Testis (tissue), 3 donors: ENCODE data around the gene LRPAP1. TPM values are rescaled to one million over a fixed set of nuclear protein-coding genes. Genes with fewer than 3 reads are reported as not detected.

ENCODE experiments used
- DNase-seq: peaks from one replicate; pipeline ENCODE4 v3.0.0-alpha.2; 2019
- H3K27ac ChIP-seq, 2 donors: fragments of 200-600 bp; sonication (generic); one replicate each; pipeline ENCODE4 v1.5.1; 2019
- H3K27me3 ChIP-seq: fragments of 200-600 bp; sonication (generic); one replicate; pipeline ENCODE4 v1.5.1; 2019
- H3K36me3 ChIP-seq: fragments of 200-600 bp; sonication (generic); one replicate; pipeline ENCODE4 v1.5.1; 2017; ENCODE audit warnings: low read depth; ENCODE audit errors: missing control alignments
- H3K4me1 ChIP-seq: fragments of 200-600 bp; sonication (generic); one replicate; pipeline ENCODE4 v1.5.1; 2019
- H3K4me3 ChIP-seq, 2 donors: fragments of 200-600 bp; sonication (generic); one replicate each; pipeline ENCODE4 v1.5.1; 2017 to 2019
- H3K9me3 ChIP-seq: fragments of 200-600 bp; sonication (generic); one replicate; pipeline ENCODE4 v1.5.1; 2017
- POLR2A ChIP-seq: fragments of 450-650 bp; IDR thresholded peaks from one replicate; pipeline ENCODE4 v1.6.1; 2017; ENCODE audit warnings: antibody characterized with exemption, mild to moderate bottlenecking, moderate library complexity
- WGBS, 2 donors: methylation state at CpG; one replicate each; pipeline ENCODE4 v1.1.5; 2018; 5-methylcytosine and 5-hydroxymethylcytosine counted together
- intact Hi-C: fragments of 100-400 bp; cut with DNase I; formaldehyde crosslinking; loops from one replicate; pipeline ENCODE4 v1.15.1; 2023; ENCODE audit warnings: low total_unique reads
- polyA plus RNA-seq: library from polyadenylated mRNA; stranded (reverse); fragments of 350-450 nt; fragmentation: Illumina TruSeq; extraction: RNeasy Lipid Tissue Mini Kit (QIAGEN cat#74804); gene quantifications from one replicate; pipeline ENCODE4 v1.2.3, GENCODE V29; 2014; ENCODE audit warnings: low read depth, low replicate concordance; ENCODE audit not compliant: insufficient read depth
- total RNA-seq, 2 donors: library from RNA; depleted of rRNA; stranded (reverse); fragments of >200 nt; gene quantifications; one replicate each; pipeline ENCODE4 v1.2.3, GENCODE V29; 2016
- TF ChIP-seq, protein P1 (sequence below), 3 experiments: fragments of 450-650 bp in 2 of 3; fragments of 200-600 bp in 1 of 3; sonication (generic) in 1 of 3; IDR thresholded peaks; one replicate each; pipeline ENCODE4 v1.5.1; 2016 to 2019; ENCODE audit warnings: antibody characterized with exemption in 3 of 3, mild to moderate bottlenecking in 2 of 3, moderate library complexity in 1 of 3

The LRPAP1 gene
- total and polyA plus RNA-seq, 3 donors from 2014 or later, result 179 to 337 (median 279) TPM

DNA sequence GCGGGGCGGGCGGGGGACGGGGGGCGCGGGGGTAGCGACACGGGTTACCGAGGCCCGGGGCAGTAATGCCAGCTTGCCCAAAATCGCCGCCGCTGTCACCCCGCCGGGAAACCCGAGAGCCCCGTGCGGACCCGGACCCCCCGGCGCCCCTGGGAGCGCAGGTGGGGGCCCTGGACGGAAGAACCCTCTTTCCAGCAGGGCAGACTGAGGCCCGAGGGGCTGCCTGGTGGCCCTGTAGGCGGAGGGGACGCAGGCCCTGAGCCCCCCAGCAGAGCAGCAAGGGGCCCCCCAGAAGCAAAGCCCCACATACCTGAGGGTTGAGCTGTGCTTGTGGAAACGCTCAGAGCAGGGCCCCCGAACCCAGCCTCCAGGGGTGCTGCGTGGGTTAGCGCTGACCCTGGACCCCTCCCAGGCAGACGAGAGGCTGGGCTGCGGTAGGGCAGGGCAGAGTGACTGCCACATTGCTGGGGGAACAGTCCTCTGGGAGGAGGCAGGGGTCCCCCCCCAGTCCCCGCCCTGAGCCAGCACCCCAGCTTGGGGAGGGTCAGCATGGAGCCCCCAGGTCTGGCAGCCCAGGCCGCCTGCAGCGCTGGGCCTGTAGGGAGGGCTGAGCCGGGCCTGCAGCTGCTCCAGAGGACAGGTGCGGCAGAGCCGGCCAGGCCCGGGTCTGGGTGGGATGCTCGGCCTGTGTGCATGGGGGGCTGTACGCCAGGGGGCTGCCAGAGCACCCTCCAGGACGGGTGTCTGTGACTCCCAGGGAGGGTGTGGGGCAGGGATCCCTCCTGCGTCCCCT is 68.5 kb downstream of the LRPAP1 start:
- 37 to 50% methylated on average over 14 to 15 of the region's 43 CpGs for WGBS, 2 donors
- Histone ChIP-seq H3K36me3 (no peaks in the 10 kb centered on the region), H3K9me3 (no peaks in the 10 kb centered on the region), H3K4me1 (peaks cover 18% of the 10 kb centered on the region), H3K27ac (no peak overlapping the region), H3K27me3 (no peaks in the 10 kb centered on the region), H3K4me3 (peak overlapping the region; percentile 48 to 56)
- TF ChIP-seq, protein P1, sequence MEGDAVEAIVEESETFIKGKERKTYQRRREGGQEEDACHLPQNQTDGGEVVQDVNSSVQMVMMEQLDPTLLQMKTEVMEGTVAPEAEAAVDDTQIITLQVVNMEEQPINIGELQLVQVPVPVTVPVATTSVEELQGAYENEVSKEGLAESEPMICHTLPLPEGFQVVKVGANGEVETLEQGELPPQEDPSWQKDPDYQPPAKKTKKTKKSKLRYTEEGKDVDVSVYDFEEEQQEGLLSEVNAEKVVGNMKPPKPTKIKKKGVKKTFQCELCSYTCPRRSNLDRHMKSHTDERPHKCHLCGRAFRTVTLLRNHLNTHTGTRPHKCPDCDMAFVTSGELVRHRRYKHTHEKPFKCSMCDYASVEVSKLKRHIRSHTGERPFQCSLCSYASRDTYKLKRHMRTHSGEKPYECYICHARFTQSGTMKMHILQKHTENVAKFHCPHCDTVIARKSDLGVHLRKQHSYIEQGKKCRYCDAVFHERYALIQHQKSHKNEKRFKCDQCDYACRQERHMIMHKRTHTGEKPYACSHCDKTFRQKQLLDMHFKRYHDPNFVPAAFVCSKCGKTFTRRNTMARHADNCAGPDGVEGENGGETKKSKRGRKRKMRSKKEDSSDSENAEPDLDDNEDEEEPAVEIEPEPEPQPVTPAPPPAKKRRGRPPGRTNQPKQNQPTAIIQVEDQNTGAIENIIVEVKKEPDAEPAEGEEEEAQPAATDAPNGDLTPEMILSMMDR (IDR thresholded peaks at IDR 0.05), result no peak
- TF ChIP-seq POLR2A, result no peak
- no peak for DNase-seq
- intact Hi-C loops, result no loop called here

DNA sequence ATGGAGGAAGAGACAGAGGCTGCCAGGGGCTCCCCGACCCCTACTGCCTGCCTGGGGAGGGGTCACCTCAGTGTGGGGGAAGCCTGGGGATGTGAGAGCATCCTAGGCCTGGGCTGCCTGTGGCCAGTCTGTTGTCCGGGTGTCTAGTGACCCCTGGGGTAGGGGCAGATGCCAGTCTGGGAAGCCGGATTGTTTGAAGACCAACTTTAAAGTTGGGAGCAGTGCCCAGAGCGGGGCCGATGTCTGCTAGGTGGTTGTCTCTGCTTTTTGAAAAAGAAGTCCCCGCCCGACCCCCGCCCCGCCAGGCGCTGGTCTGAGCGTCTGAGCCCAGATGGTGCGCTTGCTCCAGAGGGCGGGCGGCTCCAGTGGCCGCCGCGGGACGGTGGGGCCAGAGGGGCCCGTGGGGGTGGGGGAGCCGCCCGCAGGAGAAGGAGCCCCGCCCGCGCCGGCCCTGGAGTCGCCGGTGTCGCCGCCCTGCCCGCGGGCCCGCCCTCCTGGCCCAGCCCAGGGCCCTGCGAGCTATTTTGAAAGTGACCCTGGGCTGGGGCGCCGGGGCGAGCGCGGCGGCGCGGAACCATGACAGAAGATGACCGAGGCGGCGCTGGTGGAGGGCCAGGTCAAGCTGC is 69.3 kb downstream of the LRPAP1 start, which contains the start of gene DOK7:
DOK7 (plus strand) TSS at position 517 of the 626 bp plus-strand sequence; CDS start at position 587, 70 bp downstream.
- no peak within 1 kb of the TSS for H3K27ac ChIP-seq
- no peaks in the 10 kb centered on the region for H3K27me3 ChIP-seq
- H3K4me3 ChIP-seq, result peak within 1 kb of the TSS; percentile 48 to 56
- H3K9me3 ChIP-seq, result no peaks in the 10 kb centered on the region
- intact Hi-C loops, result no loop called here
- peaks cover 18% of the 10 kb centered on the region for H3K4me1 ChIP-seq
- no peaks in the 10 kb centered on the region for H3K36me3 ChIP-seq
- peak; percentile 43 for DNase-seq
- 11% methylated on average over 39 of the region's 44 CpGs; no CpG with 5 or more reads in 1 of the 2 donors for WGBS, 2 donors
- no peak for TF ChIP-seq POLR2A
- TF ChIP-seq, protein P1 (IDR thresholded peaks at IDR 0.05), result no peak

DNA sequence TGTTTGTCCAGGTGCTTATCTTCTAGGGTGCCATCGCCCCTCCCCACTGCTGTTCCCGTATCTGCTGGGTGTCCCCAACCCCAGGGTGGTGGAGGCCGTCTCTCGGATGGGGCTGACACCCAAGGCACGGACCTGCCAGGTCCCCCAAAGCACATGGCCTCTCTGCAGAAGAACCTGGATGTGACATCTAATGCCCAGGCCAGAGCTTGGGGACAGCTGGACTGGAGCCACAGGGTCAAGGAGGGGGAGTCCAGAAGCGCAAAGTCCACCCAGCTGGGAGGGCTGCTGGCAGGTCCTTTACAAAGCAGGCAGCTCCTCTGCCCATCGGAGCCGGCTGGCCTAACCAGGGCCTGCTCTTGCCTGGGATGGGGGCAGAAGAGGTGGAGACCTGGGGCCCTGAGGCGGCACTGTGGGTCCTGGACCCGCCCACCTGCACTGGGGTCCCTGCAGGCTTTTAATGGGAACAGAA is 69.9 kb downstream of the LRPAP1 start:
- intact Hi-C loops, result no loop called here
- H3K4me1 ChIP-seq, result peaks cover 15% of the 10 kb centered on the region
- 80 to 96% methylated on average over 4 to 10 of the region's 10 CpGs for WGBS, 2 donors
- DNase-seq, result peak; percentile 40
- TF ChIP-seq, protein P1 (IDR thresholded peaks at IDR 0.05), result no peak
- no peak for TF ChIP-seq POLR2A
- H3K9me3 ChIP-seq, result no peaks in the 10 kb centered on the region
- no peaks in the 10 kb centered on the region for H3K36me3 ChIP-seq
- no peak overlapping the region for H3K4me3 ChIP-seq
- no peak overlapping the region for H3K27ac ChIP-seq
- H3K27me3 ChIP-seq, result no peaks in the 10 kb centered on the region

DNA sequence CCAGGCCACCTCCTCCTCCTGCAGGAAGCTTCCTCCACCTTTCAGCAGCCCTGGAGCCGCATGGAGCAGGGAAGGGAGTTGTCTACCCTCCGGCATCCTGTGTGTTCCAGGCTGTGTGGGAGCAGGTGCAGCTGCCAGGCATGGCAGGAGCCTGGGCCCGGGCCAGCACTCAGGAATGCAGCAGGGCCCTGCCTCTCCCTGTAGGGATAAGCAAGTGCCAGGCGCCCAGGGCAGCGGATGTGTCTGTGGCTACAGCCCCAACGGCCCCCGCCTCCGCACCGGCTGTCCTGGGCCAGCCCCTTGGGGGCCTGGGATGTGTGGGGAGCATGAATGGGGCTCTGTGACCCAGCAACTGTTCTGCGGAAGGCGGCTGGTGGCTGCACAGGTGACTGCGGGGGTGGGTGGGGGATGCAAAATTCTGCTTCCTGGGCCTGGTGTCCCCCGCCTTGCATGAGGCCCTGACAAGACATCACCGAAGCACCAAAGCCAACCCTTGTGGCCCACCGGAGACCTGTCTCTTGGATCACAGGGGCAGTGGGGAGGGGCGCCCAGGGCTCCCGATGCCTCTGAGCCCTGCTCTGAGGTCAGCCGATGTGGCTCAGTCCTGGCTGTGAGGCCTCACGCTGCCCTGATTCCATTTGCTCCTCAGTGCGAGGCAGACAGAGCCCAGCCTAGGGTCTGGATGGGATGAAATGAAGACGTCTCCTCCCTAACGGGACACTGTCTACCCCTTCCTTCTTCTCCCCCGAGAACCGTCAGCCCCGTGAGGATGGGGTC is 70.5 kb downstream of the LRPAP1 start:
- DNase-seq, result peak; percentile 89
- intact Hi-C loops, result no loop called here
- 66 to 74% methylated on average over 10 to 25 of the region's 25 CpGs for WGBS, 2 donors
- H3K36me3 ChIP-seq, result no peaks in the 10 kb centered on the region
- no peak for TF ChIP-seq POLR2A
- TF ChIP-seq, protein P1 (IDR thresholded peaks at IDR 0.05), result no peak
- no peaks in the 10 kb centered on the region for H3K27me3 ChIP-seq
- H3K4me3 ChIP-seq, result no peak overlapping the region
- peaks cover 9% of the 10 kb centered on the region for H3K4me1 ChIP-seq
- H3K27ac ChIP-seq, result no peak overlapping the region
- no peaks in the 10 kb centered on the region for H3K9me3 ChIP-seq
